Gastrocnemius medialis (tissue), 4 donors: Measurements from ENCODE around the gene MBNL1. TPM values are rescaled to one million over a fixed set of nuclear protein-coding genes. Genes with fewer than 3 reads are reported as not detected.

ENCODE experiments used
- ATAC-seq, 2 donors: fragments of 150-250 bp; one replicate each; pipeline ENCODE4 v1.9.1; 2016
- DNase-seq, 2 donors: peaks; one replicate each; pipeline ENCODE4 v3.0.0-alpha.2; 2019
- H3K27ac ChIP-seq, 4 donors: fragments of 200-600 bp; sonication (generic); 1 replicate in 1 of 4; 2 replicates in 3 of 4; pipeline ENCODE4 v1.5.1; 2016 to 2018; ENCODE audit warnings: mild to moderate bottlenecking in 2 of 4, moderate library complexity in 1 of 4
- H3K27me3 ChIP-seq, 3 donors: fragments of 200-600 bp; sonication (generic) in 2 of 3; 1 replicate in 1 of 3; 2 replicates in 2 of 3; pipeline versions ENCODE4 v1.5.1 to v1.6.0; 2016 to 2019; ENCODE audit warnings: mild to moderate bottlenecking in 1 of 3, moderate library complexity in 1 of 3
- H3K36me3 ChIP-seq, 2 donors: fragments of 200-600 bp; sonication (generic) in 1 of 2; one replicate each; pipeline ENCODE4 v1.5.1; 2017 to 2018
- H3K4me1 ChIP-seq, 2 donors: fragments of 200-600 bp; sonication (generic) in 1 of 2; one replicate each; pipeline ENCODE4 v1.5.1; 2016 to 2017; ENCODE audit warnings: mild to moderate bottlenecking in 2 of 2
- H3K4me3 ChIP-seq, 4 donors: fragments of 200-600 bp; sonication (generic) in 3 of 4; 1 replicate in 1 of 4; 2 replicates in 3 of 4; pipeline ENCODE4 v1.5.1; 2016 to 2019; ENCODE audit warnings: mild to moderate bottlenecking in 2 of 4
- H3K9me3 ChIP-seq, 3 donors: fragments of 200-600 bp; sonication (generic) in 2 of 3; 1 replicate in 1 of 3; 2 replicates in 2 of 3; pipeline ENCODE4 v1.5.1; 2016 to 2019
- CTCF ChIP-seq, 5 experiments: fragments of 450-650 bp in 3 of 5; fragments of 200-600 bp in 2 of 5; sonication (generic) in 2 of 5; IDR thresholded peaks in 4 of 5; conservative IDR thresholded peaks in 1 of 5; 1 replicate in 4 of 5; 2 replicates in 1 of 5; pipeline ENCODE4 v1.5.1; 2016 to 2019; ENCODE audit warnings: antibody characterized with exemption in 5 of 5, mild to moderate bottlenecking in 3 of 5, moderate library complexity in 3 of 5
- POLR2A ChIP-seq, 2 donors: fragments of 450-650 bp; IDR thresholded peaks; one replicate each; pipeline ENCODE4 v1.6.1; 2017; ENCODE audit warnings: antibody characterized with exemption in 2 of 2, mild to moderate bottlenecking in 2 of 2, moderate library complexity in 2 of 2
- in situ Hi-C, 4 donors: fragments of 200-750 bp; cut with MboI; loops; one replicate each; pipeline versions ENCODE4 v1.15.0 to v1.8.0; 2017; ENCODE audit warnings: low sequenced_read_pairs in 4 of 4
- intact Hi-C: fragments of 100-400 bp; cut with DNase I; formaldehyde crosslinking; loops from one replicate; pipeline ENCODE4 v1.15.1; 2023; ENCODE audit warnings: low total_unique reads
- total RNA-seq, 4 donors: library from RNA; depleted of rRNA; stranded (reverse); fragments of >200 nt; gene quantifications; one replicate each; pipeline versions ENCODE4 v1.1.0 to v1.2.3, GENCODE V29; 2016

Gene MBNL1
- total RNA-seq, 4 donors from 2014 or later = 519 to 597 (median 557) TPM

- Histone ChIP-seq H3K4me1 (peaks cover 17 to 34% of the 10 kb centered on the region in 2 donors), H3K36me3 (no peaks in the 10 kb centered on the region), H3K27me3 (no peaks in the 10 kb centered on the region), H3K4me3 (no peak overlapping the region), H3K27ac (no peak overlapping the region), H3K9me3 (no peaks in the 10 kb centered on the region)
- no peak for TF ChIP-seq CTCF (IDR thresholded peaks at IDR 0.05 in 4 of 5, conservative IDR thresholded peaks at IDR 0.05 in 1 of 5)
- TF ChIP-seq POLR2A (IDR thresholded peaks at IDR 0.05) = no peak
- no peak for DNase-seq
- intact Hi-C loops (loop anchor here (10.0 kb wide), 1 partner anchor 186 kb away; no protein-coding TSS in a partner anchor), in situ Hi-C loops (loop anchor here in 2 of 4 donors (10.0 to 25.0 kb wide), 2 partner anchors 177 to 184 kb away; no protein-coding TSS in a partner anchor)
- no peak for ATAC-seq
Measured at GRCh38 chr3:152260529-152260928, 8.2 kb upstream of the MBNL1 start.

GRCh38 chr3:152261329-152261728, 7.4 kb upstream of the MBNL1 start:
- in situ Hi-C loops (loop anchor here in 2 of 4 donors (10.0 to 25.0 kb wide), 2 partner anchors 176 to 183 kb away; no protein-coding TSS in a partner anchor), intact Hi-C loops (loop anchor here (10.0 kb wide), 1 partner anchor 187 kb away; no protein-coding TSS in a partner anchor)
- TF ChIP-seq CTCF (IDR thresholded peaks at IDR 0.05 in 4 of 5, conservative IDR thresholded peaks at IDR 0.05 in 1 of 5) (no peak), POLR2A (IDR thresholded peaks at IDR 0.05) (no peak)
- Histone ChIP-seq H3K27ac (peak overlapping the region; percentile 3 to 39 (median 22)), H3K4me1 (peaks cover 25 to 42% of the 10 kb centered on the region in 2 donors), H3K27me3 (no peaks in the 10 kb centered on the region), H3K9me3 (no peaks in the 10 kb centered on the region), H3K4me3 (no peak overlapping the region), H3K36me3 (no peaks in the 10 kb centered on the region)
- ATAC-seq (no peak), DNase-seq (no peak)

GRCh38 chr3:152263711-152264110, 5.0 kb upstream of the MBNL1 start:
- intact Hi-C loops = loop anchor here (10.0 kb wide), 1 partner anchor 189 kb away; no protein-coding TSS in a partner anchor

GRCh38 chr3:152264378-152264777, 4.4 kb upstream of the MBNL1 start:
- no peak overlapping the region for H3K4me3 ChIP-seq
- H3K9me3 ChIP-seq = no peaks in the 10 kb centered on the region
- H3K27me3 ChIP-seq = no peaks in the 10 kb centered on the region
- in situ Hi-C loops = loop anchor here in 2 of 4 donors (10.0 to 25.0 kb wide), 2 partner anchors 173 to 180 kb away; no protein-coding TSS in a partner anchor
- TF ChIP-seq POLR2A (IDR thresholded peaks at IDR 0.05) (no peak), CTCF (IDR thresholded peaks at IDR 0.05 in 4 of 5, conservative IDR thresholded peaks at IDR 0.05 in 1 of 5) (no peak)
- peaks cover 30 to 43% of the 10 kb centered on the region in 2 donors for H3K4me1 ChIP-seq
- DNase-seq (no peak), ATAC-seq (no peak)
- intact Hi-C loops = loop anchor here (10.0 kb wide), 1 partner anchor 190 kb away; no protein-coding TSS in a partner anchor
- H3K36me3 ChIP-seq = no peaks in the 10 kb centered on the region
- H3K27ac ChIP-seq = peak overlapping the region; percentile 14 to 99 (median 26)

More at GRCh38 chr3:152263711-152264110, 5.0 kb upstream of the MBNL1 start:
- no peak for DNase-seq
- Histone ChIP-seq H3K4me1 (peaks cover 35 to 50% of the 10 kb centered on the region in 2 donors), H3K27me3 (no peaks in the 10 kb centered on the region), H3K27ac (peak overlapping the region; percentile 14 to 99 (median 26)), H3K4me3 (no peak overlapping the region), H3K9me3 (no peaks in the 10 kb centered on the region), H3K36me3 (no peaks in the 10 kb centered on the region)
- no peak for ATAC-seq
- TF ChIP-seq CTCF (IDR thresholded peaks at IDR 0.05 in 4 of 5, conservative IDR thresholded peaks at IDR 0.05 in 1 of 5) (no peak), POLR2A (IDR thresholded peaks at IDR 0.05) (no peak)
- in situ Hi-C loops = loop anchor here in 2 of 4 donors (10.0 to 25.0 kb wide), 2 partner anchors 174 to 181 kb away; no protein-coding TSS in a partner anchor
